HFFc6 (cell line): ENCODE results near the gene FAM162A. TPM values are rescaled to one million over a fixed set of nuclear protein-coding genes. Genes with fewer than 3 reads are reported as not detected.

Experiments used
- DNase-seq: peaks from one replicate; pipeline ENCODE4 v3.0.0-alpha.2; 2018
- H3K27ac Mint-ChIP-seq: 2 replicates; pipeline ENCODE4 v1.8.0; 2020; ENCODE audit warnings: mild to moderate bottlenecking, mixed read lengths
- H3K27me3 Mint-ChIP-seq: 2 replicates; pipeline ENCODE4 v1.8.0; 2021; ENCODE audit warnings: mild to moderate bottlenecking, moderate library complexity, mixed read lengths; ENCODE audit not compliant: insufficient read depth
- H3K36me3 Mint-ChIP-seq: 2 replicates; pipeline ENCODE4 v1.8.0; 2021; ENCODE audit warnings: low read depth, mixed read lengths
- H3K4me1 Mint-ChIP-seq: 2 replicates; pipeline ENCODE4 v1.8.0; 2020; ENCODE audit warnings: low read depth, mixed read lengths
- H3K4me3 Mint-ChIP-seq: 2 replicates; pipeline ENCODE4 v1.8.0; 2020; ENCODE audit warnings: mild to moderate bottlenecking, moderate library complexity, mixed read lengths
- H3K9me3 Mint-ChIP-seq: 2 replicates; pipeline ENCODE4 v1.8.0; 2020; ENCODE audit warnings: mild to moderate bottlenecking, mixed read lengths
- total RNA-seq, 6 experiments: library from RNA; stranded (reverse); fragmentation: NEBNext Ultra II Directional; extraction: Animal tissue kit (Norgen Biotek cat#: 25700); gene quantifications; 2 replicates in 1 of 6; 3 replicates in 5 of 6; pipeline ENCODE4 v1.2.3, GENCODE V29; 2021
- TF ChIP-seq, protein P1 (sequence below): fragments of 200-600 bp; sonication (generic); IDR thresholded peaks from 2 replicates; pipeline ENCODE4 v1.5.0; 2021; ENCODE audit warnings: antibody characterized with exemption, mild to moderate bottlenecking

FAM162A gene
- total RNA-seq, 6 experiments from 2014 or later, result 28.4 to 37.5 (median 31.5) TPM

DNA sequence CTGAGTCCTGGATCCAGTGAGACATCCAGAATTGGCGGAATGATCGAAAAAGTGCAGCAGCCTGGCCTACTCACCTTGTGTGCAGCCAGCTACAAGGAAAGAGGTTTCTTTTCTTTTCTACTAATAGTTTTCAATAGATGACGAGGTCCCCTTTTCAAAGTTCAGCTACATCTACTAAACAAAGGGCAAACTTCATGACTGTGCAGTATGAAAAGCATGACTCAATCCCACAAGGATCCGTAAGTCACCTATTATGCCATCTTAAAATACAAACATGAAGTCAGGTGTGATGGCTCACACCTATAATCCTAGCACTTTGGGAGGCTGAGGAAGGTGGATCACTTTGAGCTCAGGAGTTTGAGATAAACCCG, 17.6 kb upstream of the FAM162A start:
- TF ChIP-seq, protein P1, sequence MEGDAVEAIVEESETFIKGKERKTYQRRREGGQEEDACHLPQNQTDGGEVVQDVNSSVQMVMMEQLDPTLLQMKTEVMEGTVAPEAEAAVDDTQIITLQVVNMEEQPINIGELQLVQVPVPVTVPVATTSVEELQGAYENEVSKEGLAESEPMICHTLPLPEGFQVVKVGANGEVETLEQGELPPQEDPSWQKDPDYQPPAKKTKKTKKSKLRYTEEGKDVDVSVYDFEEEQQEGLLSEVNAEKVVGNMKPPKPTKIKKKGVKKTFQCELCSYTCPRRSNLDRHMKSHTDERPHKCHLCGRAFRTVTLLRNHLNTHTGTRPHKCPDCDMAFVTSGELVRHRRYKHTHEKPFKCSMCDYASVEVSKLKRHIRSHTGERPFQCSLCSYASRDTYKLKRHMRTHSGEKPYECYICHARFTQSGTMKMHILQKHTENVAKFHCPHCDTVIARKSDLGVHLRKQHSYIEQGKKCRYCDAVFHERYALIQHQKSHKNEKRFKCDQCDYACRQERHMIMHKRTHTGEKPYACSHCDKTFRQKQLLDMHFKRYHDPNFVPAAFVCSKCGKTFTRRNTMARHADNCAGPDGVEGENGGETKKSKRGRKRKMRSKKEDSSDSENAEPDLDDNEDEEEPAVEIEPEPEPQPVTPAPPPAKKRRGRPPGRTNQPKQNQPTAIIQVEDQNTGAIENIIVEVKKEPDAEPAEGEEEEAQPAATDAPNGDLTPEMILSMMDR, result no peak
- Mint-ChIP-seq H3K4me1 (peaks cover 21% of the 10 kb centered on the region), H3K27me3 (no peaks in the 10 kb centered on the region), H3K27ac (no peak overlapping the region), H3K4me3 (no peak overlapping the region), H3K9me3 (no peaks in the 10 kb centered on the region), H3K36me3 (peaks cover 17% of the 10 kb centered on the region; the same call in 1 of the 2 replicates)
- no peak for DNase-seq

DNA sequence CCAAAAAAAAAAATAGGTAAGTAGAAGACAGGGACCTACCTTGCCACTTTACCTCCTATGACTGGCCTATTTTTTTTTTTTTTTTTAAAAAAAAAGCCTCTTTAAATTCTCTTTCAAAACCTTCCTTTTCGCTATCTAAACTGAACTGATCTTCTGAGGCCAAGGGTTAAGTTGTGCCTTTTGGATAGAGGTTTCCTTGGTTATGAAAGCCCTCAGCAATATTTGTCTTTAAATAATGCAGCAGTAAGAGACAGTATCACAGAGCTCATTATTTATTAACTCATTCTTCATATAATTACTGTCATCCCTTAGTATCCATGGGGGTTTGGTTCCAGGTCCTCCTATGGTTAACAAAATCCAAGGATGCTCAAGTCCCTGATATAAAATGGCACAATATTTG, 9.9 kb upstream of the FAM162A start:
- DNase-seq, result no peak
- no peak overlapping the region for H3K27ac Mint-ChIP-seq
- no peaks in the 10 kb centered on the region for H3K27me3 Mint-ChIP-seq
- no peak overlapping the region for H3K4me3 Mint-ChIP-seq
- H3K4me1 Mint-ChIP-seq, result peaks cover 8% of the 10 kb centered on the region
- peaks cover 15% of the 10 kb centered on the region; the same call in 1 of the 2 replicates for H3K36me3 Mint-ChIP-seq
- H3K9me3 Mint-ChIP-seq, result no peaks in the 10 kb centered on the region
- TF ChIP-seq, protein P1, result no peak

DNA sequence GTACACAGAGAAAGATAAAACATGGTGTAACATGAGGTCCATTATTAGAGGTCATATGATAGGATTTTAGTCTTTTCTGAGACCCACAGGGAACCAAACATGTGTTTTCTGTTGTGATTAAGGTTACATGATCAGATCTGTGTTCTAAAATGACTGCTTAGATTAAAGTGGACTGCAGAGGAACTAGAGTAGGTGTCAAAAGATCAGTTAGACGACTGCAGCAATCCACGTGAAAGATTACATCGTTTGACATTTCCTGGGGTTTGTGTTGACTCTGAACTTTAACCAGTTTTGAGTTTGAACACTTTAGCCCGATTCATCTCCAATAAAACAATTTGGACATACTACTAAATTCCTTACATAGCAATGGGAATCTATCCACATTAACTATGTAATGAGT, 6.0 kb upstream of the FAM162A start:
- H3K36me3 Mint-ChIP-seq, result peaks cover 15% of the 10 kb centered on the region; the same call in 1 of the 2 replicates
- H3K4me3 Mint-ChIP-seq, result no peak overlapping the region
- H3K4me1 Mint-ChIP-seq, result peaks cover 13% of the 10 kb centered on the region; the same call in 1 of the 2 replicates
- no peaks in the 10 kb centered on the region for H3K27me3 Mint-ChIP-seq
- no peak for DNase-seq
- H3K9me3 Mint-ChIP-seq, result no peaks in the 10 kb centered on the region
- no peak overlapping the region for H3K27ac Mint-ChIP-seq
- TF ChIP-seq, protein P1, result no peak

DNA sequence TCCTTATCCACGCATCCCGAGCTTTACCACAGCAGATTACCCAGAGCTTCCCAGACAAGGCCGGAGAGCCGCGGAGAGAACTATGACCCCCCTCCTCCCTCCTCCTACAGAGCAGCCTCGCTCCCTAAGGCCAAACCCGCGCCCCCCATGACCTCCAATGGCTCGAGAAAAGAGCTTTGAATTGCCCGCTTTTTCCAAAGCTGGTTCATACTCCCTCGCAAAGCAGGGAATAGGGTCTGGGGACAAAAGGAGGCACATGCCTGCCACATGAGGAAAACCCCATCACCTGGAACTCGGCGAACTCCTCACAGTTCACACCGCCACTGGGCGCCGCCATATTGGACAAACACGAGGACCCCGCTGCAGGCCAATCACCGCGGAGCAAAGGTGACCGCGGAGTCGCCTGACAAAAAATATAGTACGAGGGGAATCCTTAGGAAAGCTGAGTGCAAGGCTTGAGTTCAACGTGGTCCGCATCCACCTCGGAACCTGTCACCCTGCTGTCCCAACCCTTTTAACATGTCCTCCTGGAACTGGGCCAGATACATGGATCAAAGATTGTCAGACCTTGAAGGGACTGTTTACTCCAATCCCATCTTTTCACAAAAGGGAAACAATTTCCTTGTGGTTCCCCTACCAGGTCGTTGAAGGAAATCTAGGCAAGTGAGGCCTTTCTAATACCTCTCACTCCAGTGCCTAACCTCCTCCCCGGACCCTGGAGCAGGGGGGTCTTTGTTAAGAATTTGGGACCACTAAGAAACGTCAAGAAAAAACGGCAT, 905 bp upstream of the FAM162A start, which contains the start of gene MIX23:
MIX23 (minus strand) TSS at position 344 of the 779 bp plus-strand sequence; CDS start at position 337, 7 bp downstream.
- Mint-ChIP-seq H3K4me3 (peak within 1 kb of the TSS; percentile 94), H3K4me1 (peaks cover 33% of the 10 kb centered on the region), H3K27ac (peak within 1 kb of the TSS; percentile 90), H3K9me3 (no peaks in the 10 kb centered on the region), H3K36me3 (peaks cover 4% of the 10 kb centered on the region; the same call in 1 of the 2 replicates), H3K27me3 (no peaks in the 10 kb centered on the region)
- peak; percentile 79 for DNase-seq
- TF ChIP-seq, protein P1, result no peak

DNA sequence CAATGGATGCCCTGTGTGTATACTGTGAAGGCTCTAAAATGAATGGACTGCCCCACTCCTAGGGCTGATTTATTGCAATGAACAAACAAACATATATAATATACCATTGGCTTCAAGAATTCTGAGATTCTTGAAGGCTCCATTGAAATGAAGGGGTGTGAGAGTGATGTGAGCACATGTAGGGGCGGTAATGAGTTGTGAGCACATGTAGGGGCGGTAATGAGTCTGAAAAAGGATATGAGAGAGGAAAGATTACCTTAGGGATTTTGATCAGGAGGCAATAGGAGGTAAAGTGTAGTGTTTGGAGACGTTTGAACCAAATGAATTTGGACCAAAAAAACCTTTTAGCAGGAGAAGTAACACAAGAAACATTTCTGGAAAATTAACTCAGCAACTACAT, 3.7 kb downstream of the FAM162A start:
- peaks cover 4% of the 10 kb centered on the region; the same call in 1 of the 2 replicates for H3K36me3 Mint-ChIP-seq
- no peak for DNase-seq
- H3K9me3 Mint-ChIP-seq, result no peaks in the 10 kb centered on the region
- TF ChIP-seq, protein P1, result no peak
- no peaks in the 10 kb centered on the region for H3K27me3 Mint-ChIP-seq
- no peak overlapping the region for H3K27ac Mint-ChIP-seq
- H3K4me3 Mint-ChIP-seq, result no peak overlapping the region
- peaks cover 21% of the 10 kb centered on the region for H3K4me1 Mint-ChIP-seq
